ENCODE measurements around the gene MAP7D3. TPM values are rescaled to one million over a fixed set of nuclear protein-coding genes. Genes with fewer than 3 reads are reported as not detected.

The MAP7D3 gene
- total and polyA plus RNA-seq, 2 donors (not counting 1 experiment from before 2014, with no cell fraction given), result 19.0 to 30.7 TPM

DNA sequence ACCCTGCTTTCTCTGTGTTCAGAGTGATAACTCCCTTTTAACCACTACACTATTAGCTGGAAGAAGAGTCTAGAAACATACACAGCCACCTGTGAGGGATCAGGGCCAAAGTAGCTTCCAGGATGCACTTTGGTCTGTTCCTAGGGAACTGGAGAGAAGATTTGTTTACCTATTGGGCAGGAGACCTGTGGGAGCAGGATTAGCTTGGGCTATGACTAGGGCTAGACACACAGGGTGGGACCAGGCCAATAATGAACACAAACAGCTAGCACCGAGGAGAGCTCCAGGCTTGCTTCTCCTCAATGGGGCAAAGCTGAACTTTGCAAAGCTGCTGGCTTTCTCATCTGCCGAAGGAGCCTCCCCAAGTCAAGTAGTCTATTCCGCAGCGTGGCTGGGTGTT is 24.4 kb upstream of the MAP7D3 start:
- no peaks in the 10 kb centered on the region for H4K20me1 ChIP-seq (ENCODE audit: control insufficient read depth, extremely low read depth, insufficient read depth, low read length)
- no peak overlapping the region for H3K4me2 ChIP-seq (ENCODE audit: extremely low read depth, insufficient read depth, low read length)
- no peaks in the 10 kb centered on the region for H3K27me3 ChIP-seq (ENCODE audit: control insufficient read depth, insufficient read depth, low read length)
- H3K9me3 ChIP-seq (ENCODE audit: control insufficient read depth, insufficient read depth, low read depth, low read length), result no peaks in the 10 kb centered on the region
- no peaks in the 10 kb centered on the region for H3K79me2 ChIP-seq (ENCODE audit: control insufficient read depth, insufficient read depth, low read length)
- TF ChIP-seq EZH2 (IDR thresholded peaks at IDR 0.05; ENCODE audit: low read length, missing control alignments), result no peak
- TF ChIP-seq, protein P1, sequence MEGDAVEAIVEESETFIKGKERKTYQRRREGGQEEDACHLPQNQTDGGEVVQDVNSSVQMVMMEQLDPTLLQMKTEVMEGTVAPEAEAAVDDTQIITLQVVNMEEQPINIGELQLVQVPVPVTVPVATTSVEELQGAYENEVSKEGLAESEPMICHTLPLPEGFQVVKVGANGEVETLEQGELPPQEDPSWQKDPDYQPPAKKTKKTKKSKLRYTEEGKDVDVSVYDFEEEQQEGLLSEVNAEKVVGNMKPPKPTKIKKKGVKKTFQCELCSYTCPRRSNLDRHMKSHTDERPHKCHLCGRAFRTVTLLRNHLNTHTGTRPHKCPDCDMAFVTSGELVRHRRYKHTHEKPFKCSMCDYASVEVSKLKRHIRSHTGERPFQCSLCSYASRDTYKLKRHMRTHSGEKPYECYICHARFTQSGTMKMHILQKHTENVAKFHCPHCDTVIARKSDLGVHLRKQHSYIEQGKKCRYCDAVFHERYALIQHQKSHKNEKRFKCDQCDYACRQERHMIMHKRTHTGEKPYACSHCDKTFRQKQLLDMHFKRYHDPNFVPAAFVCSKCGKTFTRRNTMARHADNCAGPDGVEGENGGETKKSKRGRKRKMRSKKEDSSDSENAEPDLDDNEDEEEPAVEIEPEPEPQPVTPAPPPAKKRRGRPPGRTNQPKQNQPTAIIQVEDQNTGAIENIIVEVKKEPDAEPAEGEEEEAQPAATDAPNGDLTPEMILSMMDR (conservative IDR thresholded peaks at IDR 0.05 in 1 of 2, IDR thresholded peaks at IDR 0.05 in 1 of 2; ENCODE audit: low read depth in 1 of 2, low read length in 2 of 2), result no peak
- H3K36me3 ChIP-seq (ENCODE audit: control insufficient read depth, insufficient read depth, low read length), result no peaks in the 10 kb centered on the region
- no peak for DNase-seq (ENCODE audit: low read depth in 2 of 2)
- no peak overlapping the region for H3K9ac ChIP-seq (ENCODE audit: insufficient read depth, low read length)
- no peak overlapping the region for H2AFZ ChIP-seq (ENCODE audit: low read length)
- no peak overlapping the region for H3K27ac ChIP-seq (ENCODE audit: insufficient read depth, low read length)
- no peaks in the 10 kb centered on the region for H3K4me1 ChIP-seq (ENCODE audit: control insufficient read depth, extremely low read depth, insufficient read depth, low read length)
- H3K4me3 ChIP-seq (replicated peaks in 1 of 4; ENCODE audit: control extremely low read depth in 1 of 4, insufficient read depth in 1 of 4, low read depth in 3 of 4, low read length in 4 of 4), result no peak overlapping the region

DNA sequence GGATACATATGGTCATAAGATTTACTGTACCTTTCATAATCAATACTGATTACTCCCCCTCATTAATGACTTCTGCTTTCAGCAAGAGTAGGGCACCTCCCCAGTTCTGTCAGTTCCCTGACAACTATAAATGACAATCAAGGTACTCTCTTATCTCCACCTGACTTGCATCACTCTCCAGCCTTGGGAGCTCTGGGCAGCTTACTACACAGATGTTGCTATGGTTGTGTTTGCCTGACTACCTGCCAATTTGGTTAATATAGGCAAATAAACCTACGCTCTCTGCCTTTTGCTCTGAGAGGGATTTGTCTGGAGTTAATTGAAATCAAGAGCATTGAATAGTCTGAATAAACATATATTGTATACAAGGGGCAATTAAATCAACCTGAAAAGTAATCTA is 22.8 kb upstream of the MAP7D3 start:
- Histone ChIP-seq H3K79me2 (ENCODE audit: control insufficient read depth, insufficient read depth, low read length) (no peaks in the 10 kb centered on the region), H4K20me1 (ENCODE audit: control insufficient read depth, extremely low read depth, insufficient read depth, low read length) (no peaks in the 10 kb centered on the region), H3K4me1 (ENCODE audit: control insufficient read depth, extremely low read depth, insufficient read depth, low read length) (no peaks in the 10 kb centered on the region), H3K4me2 (ENCODE audit: extremely low read depth, insufficient read depth, low read length) (no peak overlapping the region), H3K9me3 (ENCODE audit: control insufficient read depth, insufficient read depth, low read depth, low read length) (no peaks in the 10 kb centered on the region), H2AFZ (ENCODE audit: low read length) (no peak overlapping the region), H3K27ac (ENCODE audit: insufficient read depth, low read length) (no peak overlapping the region), H3K4me3 (replicated peaks in 1 of 4; ENCODE audit: control extremely low read depth in 1 of 4, insufficient read depth in 1 of 4, low read depth in 3 of 4, low read length in 4 of 4) (no peak overlapping the region), H3K9ac (ENCODE audit: insufficient read depth, low read length) (no peak overlapping the region), H3K36me3 (ENCODE audit: control insufficient read depth, insufficient read depth, low read length) (no peaks in the 10 kb centered on the region), H3K27me3 (ENCODE audit: control insufficient read depth, insufficient read depth, low read length) (no peaks in the 10 kb centered on the region)
- TF ChIP-seq, protein P1 (conservative IDR thresholded peaks at IDR 0.05 in 1 of 2, IDR thresholded peaks at IDR 0.05 in 1 of 2; ENCODE audit: low read depth in 1 of 2, low read length in 2 of 2), result no peak
- TF ChIP-seq EZH2 (IDR thresholded peaks at IDR 0.05; ENCODE audit: low read length, missing control alignments), result no peak
- no peak for DNase-seq (ENCODE audit: low read depth in 2 of 2)

DNA sequence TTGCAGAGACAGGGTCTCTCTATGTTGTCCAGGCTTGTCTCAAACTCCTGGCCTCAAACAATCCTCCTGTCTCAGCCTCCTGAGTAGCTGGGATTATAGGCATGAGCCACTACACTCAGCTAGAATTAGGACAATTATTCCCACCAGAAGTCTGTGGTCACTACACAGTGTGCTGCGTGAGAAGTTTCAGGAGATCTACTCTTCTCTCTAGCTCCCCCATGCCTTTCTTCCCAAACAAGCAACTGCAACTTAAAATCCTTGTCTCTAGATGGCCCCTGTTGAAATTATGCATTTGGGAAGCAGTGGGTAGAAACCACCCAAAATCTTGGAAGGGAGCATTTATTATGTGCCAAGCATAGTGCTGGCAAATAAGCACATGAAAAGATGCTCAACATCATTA is 21.1 kb upstream of the MAP7D3 start:
- H3K4me1 ChIP-seq (ENCODE audit: control insufficient read depth, extremely low read depth, insufficient read depth, low read length), result no peaks in the 10 kb centered on the region
- H4K20me1 ChIP-seq (ENCODE audit: control insufficient read depth, extremely low read depth, insufficient read depth, low read length), result no peaks in the 10 kb centered on the region
- DNase-seq (ENCODE audit: low read depth in 2 of 2), result no peak
- no peaks in the 10 kb centered on the region for H3K79me2 ChIP-seq (ENCODE audit: control insufficient read depth, insufficient read depth, low read length)
- no peak overlapping the region for H3K27ac ChIP-seq (ENCODE audit: insufficient read depth, low read length)
- H3K9me3 ChIP-seq (ENCODE audit: control insufficient read depth, insufficient read depth, low read depth, low read length), result no peaks in the 10 kb centered on the region
- TF ChIP-seq EZH2 (IDR thresholded peaks at IDR 0.05; ENCODE audit: low read length, missing control alignments), result no peak
- TF ChIP-seq, protein P1 (conservative IDR thresholded peaks at IDR 0.05 in 1 of 2, IDR thresholded peaks at IDR 0.05 in 1 of 2; ENCODE audit: low read depth in 1 of 2, low read length in 2 of 2), result peak; percentile 13 to 16
- H3K36me3 ChIP-seq (ENCODE audit: control insufficient read depth, insufficient read depth, low read length), result no peaks in the 10 kb centered on the region
- no peak overlapping the region for H3K4me2 ChIP-seq (ENCODE audit: extremely low read depth, insufficient read depth, low read length)
- H3K4me3 ChIP-seq (replicated peaks in 1 of 4; ENCODE audit: control extremely low read depth in 1 of 4, insufficient read depth in 1 of 4, low read depth in 3 of 4, low read length in 4 of 4), result no peak overlapping the region
- H3K27me3 ChIP-seq (ENCODE audit: control insufficient read depth, insufficient read depth, low read length), result no peaks in the 10 kb centered on the region
- no peak overlapping the region for H3K9ac ChIP-seq (ENCODE audit: insufficient read depth, low read length)
- no peak overlapping the region for H2AFZ ChIP-seq (ENCODE audit: low read length)
